DND-41 (cell line): Measurements from ENCODE around the gene POU2AF1.

Experiments
- EZH2 ChIP-seq: IDR thresholded peaks from 3 replicates; pipeline ENCODE4 v1.6.1; 2012; ENCODE audit warnings: borderline replicate concordance, low read depth, mild to moderate bottlenecking, moderate library complexity, low read length, inconsistent platforms; ENCODE audit not compliant: severe bottlenecking
- TF ChIP-seq, protein P1 (sequence below): IDR thresholded peaks from 2 replicates; pipeline ENCODE4 v1.5.1; 2012; ENCODE audit warnings: borderline replicate concordance, low read length, moderate library complexity, mild to moderate bottlenecking; ENCODE audit not compliant: poor library complexity, severe bottlenecking; ENCODE audit errors: extremely low read depth

- TF ChIP-seq, protein P1, sequence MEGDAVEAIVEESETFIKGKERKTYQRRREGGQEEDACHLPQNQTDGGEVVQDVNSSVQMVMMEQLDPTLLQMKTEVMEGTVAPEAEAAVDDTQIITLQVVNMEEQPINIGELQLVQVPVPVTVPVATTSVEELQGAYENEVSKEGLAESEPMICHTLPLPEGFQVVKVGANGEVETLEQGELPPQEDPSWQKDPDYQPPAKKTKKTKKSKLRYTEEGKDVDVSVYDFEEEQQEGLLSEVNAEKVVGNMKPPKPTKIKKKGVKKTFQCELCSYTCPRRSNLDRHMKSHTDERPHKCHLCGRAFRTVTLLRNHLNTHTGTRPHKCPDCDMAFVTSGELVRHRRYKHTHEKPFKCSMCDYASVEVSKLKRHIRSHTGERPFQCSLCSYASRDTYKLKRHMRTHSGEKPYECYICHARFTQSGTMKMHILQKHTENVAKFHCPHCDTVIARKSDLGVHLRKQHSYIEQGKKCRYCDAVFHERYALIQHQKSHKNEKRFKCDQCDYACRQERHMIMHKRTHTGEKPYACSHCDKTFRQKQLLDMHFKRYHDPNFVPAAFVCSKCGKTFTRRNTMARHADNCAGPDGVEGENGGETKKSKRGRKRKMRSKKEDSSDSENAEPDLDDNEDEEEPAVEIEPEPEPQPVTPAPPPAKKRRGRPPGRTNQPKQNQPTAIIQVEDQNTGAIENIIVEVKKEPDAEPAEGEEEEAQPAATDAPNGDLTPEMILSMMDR: no peak
- no peak for TF ChIP-seq EZH2
Measured at GRCh38 chr11:111353776-111354600, 25.1 kb downstream of the POU2AF1 start.
